Neural progenitor cell (in vitro differentiated cells): ENCODE measurements around the gene PAXX. TPM values are rescaled to one million over a fixed set of nuclear protein-coding genes. Genes with fewer than 3 reads are reported as not detected.
A peak's percentile ranks its signal among the peaks of the same experiment; 100 is the strongest.

Experiments
- DNase-seq: peaks from one replicate; pipeline ENCODE4 v3.0.0-alpha.2; 2016; ENCODE audit warnings: low spot score
- H2AFZ ChIP-seq: fragments of 200-600 bp; sonication (generic); replicated peaks from 2 replicates; pipeline ENCODE4 v1.6.1; 2016; ENCODE audit warnings: antibody characterized with exemption
- H3F3A ChIP-seq: fragments of 200-600 bp; sonication (generic); 2 replicates; pipeline ENCODE4 v1.6.1; 2016; ENCODE audit warnings: antibody characterized with exemption, low read depth
- H3K27ac ChIP-seq: fragments of 200-600 bp; sonication (generic); 2 replicates; pipeline ENCODE4 v1.5.1; 2016; ENCODE audit warnings: mild to moderate bottlenecking
- H3K27me3 ChIP-seq: fragments of 200-600 bp; sonication (generic); 2 replicates; pipeline ENCODE4 v1.6.1; 2016; ENCODE audit warnings: mild to moderate bottlenecking, moderate library complexity
- H3K36me3 ChIP-seq: fragments of 200-600 bp; sonication (generic); 2 replicates; pipeline ENCODE4 v1.5.1; 2016
- H3K4me1 ChIP-seq: fragments of 200-600 bp; sonication (generic); 2 replicates; pipeline ENCODE4 v1.6.1; 2016; ENCODE audit warnings: mixed run types
- H3K4me2 ChIP-seq: fragments of 200-600 bp; sonication (generic); 2 replicates; pipeline ENCODE4 v1.6.1; 2016
- H3K4me3 ChIP-seq: fragments of 200-600 bp; sonication (generic); 2 replicates; pipeline ENCODE4 v1.5.1; 2016
- H3K79me2 ChIP-seq: fragments of 200-600 bp; sonication (generic); 2 replicates; pipeline ENCODE4 v1.6.1; 2016; ENCODE audit warnings: low read depth
- H3K9ac ChIP-seq: fragments of 200-600 bp; sonication (generic); 2 replicates; pipeline ENCODE4 v1.6.1; 2016
- H3K9me3 ChIP-seq: fragments of 200-600 bp; sonication (generic); 2 replicates; pipeline ENCODE4 v1.5.1; 2016; ENCODE audit warnings: low read depth
- H4K20me1 ChIP-seq: fragments of 200-600 bp; sonication (generic); 2 replicates; pipeline ENCODE4 v1.6.1; 2016; ENCODE audit warnings: low read depth
- H3K27ac Mint-ChIP-seq: 3 replicates; pipeline ENCODE4 v1.8.0; 2021; ENCODE audit warnings: mixed read lengths
- H3K27me3 Mint-ChIP-seq: 2 replicates; pipeline ENCODE4 v1.8.0; 2022; ENCODE audit warnings: low read depth, mild to moderate bottlenecking, inconsistent platforms, moderate library complexity, mixed read lengths; ENCODE audit not compliant: insufficient read depth
- H3K36me3 Mint-ChIP-seq: 3 replicates; pipeline ENCODE4 v1.8.0; 2021; ENCODE audit warnings: mixed read lengths
- H3K4me1 Mint-ChIP-seq: 3 replicates; pipeline ENCODE4 v1.8.0; 2021; ENCODE audit warnings: mixed read lengths
- H3K4me3 Mint-ChIP-seq: 3 replicates; pipeline ENCODE4 v1.8.0; 2021; ENCODE audit warnings: mild to moderate bottlenecking, moderate library complexity, mixed read lengths
- H3K9me3 Mint-ChIP-seq: 3 replicates; pipeline ENCODE4 v1.8.0; 2020; ENCODE audit warnings: mixed read lengths
- EZH2 ChIP-seq: fragments of 200-600 bp; sonication (generic); IDR thresholded peaks from 2 replicates; pipeline ENCODE4 v1.6.1; 2017; ENCODE audit warnings: antibody characterized with exemption, mild to moderate bottlenecking, moderate library complexity
- EZH2phosphoT487 ChIP-seq: fragments of 200-600 bp; sonication (generic); IDR thresholded peaks from 2 replicates; pipeline ENCODE4 v1.6.1; 2017; ENCODE audit warnings: antibody characterized with exemption
- total RNA-seq: library from RNA; depleted of rRNA; stranded (reverse); fragments of >200 nt; gene quantifications from 2 replicates; pipeline ENCODE4 v1.2.3, GENCODE V29; 2015; ENCODE audit warnings: low replicate concordance
- TF ChIP-seq, protein P1 (sequence below): fragments of 200-600 bp; sonication (generic); IDR thresholded peaks from 2 replicates; pipeline ENCODE4 v1.5.1; 2017; ENCODE audit warnings: antibody characterized with exemption, mild to moderate bottlenecking

PAXX gene
- total RNA-seq, 1 donor from 2014 or later = 31.5 TPM

DNA sequence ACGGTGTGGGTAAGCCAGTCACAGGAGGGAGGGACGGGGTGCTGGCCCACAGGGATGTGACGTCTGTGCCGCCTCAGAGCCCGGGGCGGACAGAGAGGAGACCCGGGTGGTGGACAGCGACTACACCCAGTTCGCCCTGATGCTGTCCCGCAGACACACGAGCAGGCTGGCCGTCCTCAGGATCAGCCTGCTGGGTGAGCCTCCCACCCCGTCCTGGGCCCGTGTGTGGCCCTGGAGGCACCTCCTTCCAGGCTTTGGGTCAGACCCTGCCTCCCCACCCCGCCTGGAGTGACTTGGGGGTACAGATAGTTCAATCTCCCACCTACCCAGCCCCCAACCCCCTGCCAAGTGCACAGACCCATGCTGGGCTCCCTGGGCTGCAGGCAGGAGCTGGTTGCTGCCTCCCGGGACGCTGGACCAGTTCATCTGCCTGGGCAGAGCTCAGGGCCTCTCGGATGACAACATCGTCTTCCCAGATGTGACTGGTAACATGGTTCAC, 38.4 kb upstream of the PAXX start:
- Histone ChIP-seq H3K27me3 (no peaks in the 10 kb centered on the region), H3K4me1 (peaks cover 21% of the 10 kb centered on the region), H2AFZ (no peak overlapping the region), H3K36me3 (no peaks in the 10 kb centered on the region), H4K20me1 (no peaks in the 10 kb centered on the region), H3K4me3 (no peak overlapping the region), H3F3A (peaks cover 6% of the 10 kb centered on the region), H3K9me3 (no peaks in the 10 kb centered on the region), H3K27ac (no peak overlapping the region), H3K9ac (no peak overlapping the region), H3K79me2 (no peaks in the 10 kb centered on the region), H3K4me2 (no peak overlapping the region)
- Mint-ChIP-seq H3K9me3 (no peaks in the 10 kb centered on the region), H3K27me3 (peaks cover 6% of the 10 kb centered on the region), H3K4me1 (peaks cover 2% of the 10 kb centered on the region), H3K4me3 (no peak overlapping the region), H3K27ac (no peak overlapping the region), H3K36me3 (peaks cover 3% of the 10 kb centered on the region)
- TF ChIP-seq EZH2 (no peak), EZH2phosphoT487 (no peak)
- TF ChIP-seq, protein P1, sequence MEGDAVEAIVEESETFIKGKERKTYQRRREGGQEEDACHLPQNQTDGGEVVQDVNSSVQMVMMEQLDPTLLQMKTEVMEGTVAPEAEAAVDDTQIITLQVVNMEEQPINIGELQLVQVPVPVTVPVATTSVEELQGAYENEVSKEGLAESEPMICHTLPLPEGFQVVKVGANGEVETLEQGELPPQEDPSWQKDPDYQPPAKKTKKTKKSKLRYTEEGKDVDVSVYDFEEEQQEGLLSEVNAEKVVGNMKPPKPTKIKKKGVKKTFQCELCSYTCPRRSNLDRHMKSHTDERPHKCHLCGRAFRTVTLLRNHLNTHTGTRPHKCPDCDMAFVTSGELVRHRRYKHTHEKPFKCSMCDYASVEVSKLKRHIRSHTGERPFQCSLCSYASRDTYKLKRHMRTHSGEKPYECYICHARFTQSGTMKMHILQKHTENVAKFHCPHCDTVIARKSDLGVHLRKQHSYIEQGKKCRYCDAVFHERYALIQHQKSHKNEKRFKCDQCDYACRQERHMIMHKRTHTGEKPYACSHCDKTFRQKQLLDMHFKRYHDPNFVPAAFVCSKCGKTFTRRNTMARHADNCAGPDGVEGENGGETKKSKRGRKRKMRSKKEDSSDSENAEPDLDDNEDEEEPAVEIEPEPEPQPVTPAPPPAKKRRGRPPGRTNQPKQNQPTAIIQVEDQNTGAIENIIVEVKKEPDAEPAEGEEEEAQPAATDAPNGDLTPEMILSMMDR = no peak
- no peak for DNase-seq

DNA sequence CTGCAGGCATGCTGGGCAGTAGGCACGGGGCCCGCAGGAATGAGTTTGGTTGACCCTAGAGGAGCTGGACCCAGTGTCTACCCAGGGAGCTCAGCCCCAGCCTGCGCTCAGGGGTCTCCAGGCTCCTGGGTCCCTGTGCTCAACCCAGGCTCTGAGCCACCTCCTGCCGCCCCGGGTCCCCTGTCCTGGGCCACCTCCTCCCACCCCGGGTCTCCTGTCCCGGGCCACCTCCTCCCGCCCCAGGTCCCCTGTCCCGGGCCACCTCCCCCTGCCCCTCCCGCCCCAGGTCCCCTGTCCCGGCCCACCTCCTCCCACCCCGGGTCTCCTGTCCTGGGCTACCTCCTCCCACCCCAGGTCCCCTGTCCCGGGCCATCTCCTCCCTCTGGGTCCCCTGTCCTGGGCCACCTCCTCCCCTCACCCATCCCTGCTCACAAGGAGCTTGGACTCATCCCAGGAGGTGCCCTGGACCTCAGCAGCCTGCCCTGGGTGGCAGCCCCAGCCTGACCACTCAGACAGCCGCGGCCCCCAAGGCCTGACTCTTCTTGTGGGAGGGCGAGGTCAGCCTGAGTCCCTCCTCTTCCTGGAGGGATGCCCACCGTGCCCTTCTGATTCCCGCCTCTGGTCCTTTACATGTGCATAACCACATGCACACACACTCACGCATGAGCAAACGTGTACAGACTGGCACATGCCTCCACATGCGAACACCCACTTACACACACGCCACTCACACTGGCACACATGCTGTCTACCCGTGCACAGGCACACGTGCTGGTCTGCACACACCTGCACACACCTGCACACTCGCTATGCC, 37.7 kb upstream of the PAXX start:
- H3F3A ChIP-seq = peaks cover 6% of the 10 kb centered on the region
- H3K36me3 ChIP-seq = no peaks in the 10 kb centered on the region
- H3K36me3 Mint-ChIP-seq = peaks cover 3% of the 10 kb centered on the region
- peaks cover 17% of the 10 kb centered on the region for H3K4me1 ChIP-seq
- no peaks in the 10 kb centered on the region for H3K79me2 ChIP-seq
- H4K20me1 ChIP-seq = no peaks in the 10 kb centered on the region
- peak overlapping the region; percentile 65 for H3K27ac Mint-ChIP-seq
- no peak for DNase-seq
- no peak overlapping the region for H3K4me2 ChIP-seq
- no peak overlapping the region for H3K4me3 ChIP-seq
- no peak overlapping the region for H3K4me3 Mint-ChIP-seq
- no peak overlapping the region for H3K27ac ChIP-seq
- no peaks in the 10 kb centered on the region for H3K9me3 Mint-ChIP-seq
- H3K9me3 ChIP-seq = no peaks in the 10 kb centered on the region
- TF ChIP-seq EZH2phosphoT487 (no peak), EZH2 (no peak)
- TF ChIP-seq, protein P1 = no peak
- peaks cover 2% of the 10 kb centered on the region for H3K4me1 Mint-ChIP-seq
- no peaks in the 10 kb centered on the region for H3K27me3 ChIP-seq
- no peak overlapping the region for H2AFZ ChIP-seq
- H3K9ac ChIP-seq = no peak overlapping the region
- peaks cover 6% of the 10 kb centered on the region for H3K27me3 Mint-ChIP-seq

DNA sequence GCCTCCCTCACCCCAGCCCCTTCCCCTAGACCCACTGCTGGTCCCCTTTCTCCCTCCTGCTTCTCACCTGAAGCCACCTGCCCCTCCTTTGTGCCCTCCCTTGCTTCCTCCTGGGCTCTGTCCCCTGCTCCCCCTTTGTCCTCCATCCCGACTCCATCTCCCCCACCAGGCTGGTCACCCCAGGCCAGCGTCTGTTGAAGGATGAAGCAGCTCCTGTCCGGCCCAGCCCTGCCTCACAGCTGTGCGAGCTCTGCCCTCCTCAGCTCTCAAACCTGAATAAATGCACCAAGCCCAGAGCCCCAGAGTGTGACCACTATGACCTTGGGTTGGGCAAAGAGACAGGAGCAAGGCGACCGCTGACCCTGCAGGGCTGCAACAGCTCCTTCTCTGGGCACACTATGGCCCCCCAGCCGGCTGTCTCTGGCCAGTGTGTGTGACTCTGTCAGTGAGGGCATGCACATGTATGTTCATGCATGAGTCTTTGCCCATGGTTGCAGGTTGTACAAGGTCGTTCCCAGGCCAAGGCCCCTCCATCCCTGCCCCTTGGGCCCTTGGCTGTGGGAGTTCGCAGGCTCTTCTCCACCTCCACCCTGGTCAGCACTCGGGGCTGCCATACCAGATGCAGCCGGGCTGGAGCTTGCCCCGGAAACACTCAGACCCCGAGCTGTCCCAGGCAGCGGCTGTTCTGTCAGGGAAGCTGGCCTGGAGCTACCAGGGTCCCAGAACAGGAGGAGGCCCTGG, 36.9 kb upstream of the PAXX start:
- Histone ChIP-seq H3K36me3 (no peaks in the 10 kb centered on the region), H3K4me1 (peaks cover 15% of the 10 kb centered on the region), H3K27ac (no peak overlapping the region), H3K9me3 (no peaks in the 10 kb centered on the region), H3K4me3 (no peak overlapping the region), H3F3A (peaks cover 4% of the 10 kb centered on the region), H3K4me2 (no peak overlapping the region), H3K27me3 (no peaks in the 10 kb centered on the region), H2AFZ (no peak overlapping the region), H4K20me1 (no peaks in the 10 kb centered on the region), H3K9ac (no peak overlapping the region), H3K79me2 (no peaks in the 10 kb centered on the region)
- Mint-ChIP-seq H3K4me1 (peaks cover 3% of the 10 kb centered on the region), H3K36me3 (peaks cover 3% of the 10 kb centered on the region), H3K4me3 (no peak overlapping the region), H3K27me3 (peaks cover 8% of the 10 kb centered on the region), H3K9me3 (no peaks in the 10 kb centered on the region), H3K27ac (no peak overlapping the region)
- TF ChIP-seq EZH2phosphoT487 (no peak), EZH2 (no peak)
- TF ChIP-seq, protein P1 = no peak
- no peak for DNase-seq
